CD14-positive monocyte (primary cell): ENCODE data around the gene IKZF3. TPM values are rescaled to one million over a fixed set of nuclear protein-coding genes. Genes with fewer than 3 reads are reported as not detected.
A peak's percentile ranks its signal among the peaks of the same experiment; 100 is the strongest.

Experiments
- DNase-seq, 3 donors: peaks; one replicate each; pipeline ENCODE4 v3.0.0-alpha.2; 2011 to 2022
- H2AFZ ChIP-seq: 2 replicates; pipeline ENCODE4 v1.6.0; 2012; ENCODE audit warnings: mild to moderate bottlenecking, low read depth, low read length, inconsistent platforms; ENCODE audit not compliant: insufficient read depth, poor library complexity, severe bottlenecking
- H3K27ac ChIP-seq, 2 donors: 1 replicate in 1 of 2; 2 replicates in 1 of 2; pipeline ENCODE4 v1.5.1; 2012 to 2013; ENCODE audit warnings: low read length in 2 of 2, control low read depth in 1 of 2, inconsistent platforms in 1 of 2, low read depth in 1 of 2, mild to moderate bottlenecking in 1 of 2
- H3K27me3 ChIP-seq, 2 donors: one replicate each; pipeline versions ENCODE4 v1.6.0 to v1.6.1; 2011 to 2013; ENCODE audit warnings: low read length in 2 of 2; ENCODE audit not compliant: control insufficient read depth in 2 of 2, insufficient read depth in 2 of 2
- H3K36me3 ChIP-seq, 2 donors: replicated peaks in 1 of 2; 1 replicate in 1 of 2; 2 replicates in 1 of 2; pipeline versions ENCODE4 v1.5.1 to v1.6.1; 2012 to 2013; ENCODE audit warnings: low read length in 2 of 2, control low read depth in 1 of 2, inconsistent platforms in 1 of 2, mild to moderate bottlenecking in 1 of 2; ENCODE audit not compliant: insufficient read depth in 2 of 2, control insufficient read depth in 1 of 2
- H3K4me1 ChIP-seq, 2 donors: 1 replicate in 1 of 2; 2 replicates in 1 of 2; pipeline versions ENCODE4 v1.5.1 to v1.6.1; 2012 to 2013; ENCODE audit warnings: low read length in 2 of 2, control low read depth in 1 of 2, inconsistent platforms in 1 of 2, mild to moderate bottlenecking in 1 of 2, moderate library complexity in 1 of 2; ENCODE audit not compliant: insufficient read depth in 2 of 2, control insufficient read depth in 1 of 2
- H3K4me2 ChIP-seq: replicated peaks from 2 replicates; pipeline ENCODE3; 2012; ENCODE audit warnings: low read length, moderate library complexity, mild to moderate bottlenecking; ENCODE audit not compliant: poor library complexity, severe bottlenecking; ENCODE audit errors: extremely low read depth
- H3K4me3 ChIP-seq, 3 experiments: fragments of 200-600 bp in 1 of 3; sonication (generic) in 1 of 3; replicated peaks in 1 of 3; 1 replicate in 2 of 3; 2 replicates in 1 of 3; pipeline ENCODE4 v1.5.1; 2011 to 2013; ENCODE audit warnings: low read length in 3 of 3, mild to moderate bottlenecking in 3 of 3, control low read depth in 2 of 3, low read depth in 2 of 3, inconsistent platforms in 1 of 3, moderate library complexity in 1 of 3
- H3K79me2 ChIP-seq: 2 replicates; pipeline ENCODE4 v1.6.0; 2012; ENCODE audit warnings: mild to moderate bottlenecking, control low read depth, inconsistent platforms, low read length, moderate library complexity; ENCODE audit not compliant: insufficient read depth
- H3K9ac ChIP-seq: 2 replicates; pipeline ENCODE4 v1.6.0; 2017; ENCODE audit warnings: low read length, mild to moderate bottlenecking; ENCODE audit not compliant: insufficient read depth, poor library complexity, severe bottlenecking
- H3K9me3 ChIP-seq, 2 donors: replicated peaks in 1 of 2; 1 replicate in 1 of 2; 2 replicates in 1 of 2; pipeline versions ENCODE4 v1.5.1 to v1.6.1; 2012 to 2013; ENCODE audit warnings: low read length in 2 of 2, control low read depth in 1 of 2; ENCODE audit not compliant: control insufficient read depth in 1 of 2, insufficient read depth in 1 of 2
- H4K20me1 ChIP-seq: 2 replicates; pipeline ENCODE4 v1.6.0; 2012; ENCODE audit warnings: mild to moderate bottlenecking, low read length, control low read depth, moderate library complexity; ENCODE audit not compliant: insufficient read depth
- H3K27ac Mint-ChIP-seq, 7 donors: one replicate each; pipeline ENCODE4 v1.8.0; 2020; ENCODE audit warnings: mild to moderate bottlenecking in 7 of 7, mixed read lengths in 7 of 7, moderate library complexity in 6 of 7, inconsistent platforms in 2 of 7
- H3K27me3 Mint-ChIP-seq, 3 donors: one replicate each; pipeline ENCODE4 v1.8.0; 2021 to 2022; ENCODE audit warnings: low read depth in 3 of 3, mild to moderate bottlenecking in 3 of 3, mixed read lengths in 3 of 3, moderate library complexity in 3 of 3, inconsistent platforms in 1 of 3
- H3K36me3 Mint-ChIP-seq, 2 donors: one replicate each; pipeline ENCODE4 v1.8.0; 2020; ENCODE audit warnings: mixed read lengths in 2 of 2, inconsistent platforms in 1 of 2, mild to moderate bottlenecking in 1 of 2
- H3K4me1 Mint-ChIP-seq: one replicate; pipeline ENCODE4 v1.8.0; 2020; ENCODE audit warnings: mild to moderate bottlenecking, mixed read lengths
- H3K4me3 Mint-ChIP-seq, 2 donors: one replicate each; pipeline ENCODE4 v1.8.0; 2020; ENCODE audit warnings: mild to moderate bottlenecking in 2 of 2, mixed read lengths in 2 of 2, moderate library complexity in 1 of 2
- H3K9me3 Mint-ChIP-seq, 7 donors: one replicate each; pipeline ENCODE4 v1.8.0; 2020 to 2022; ENCODE audit warnings: mixed read lengths in 7 of 7, mild to moderate bottlenecking in 6 of 7, moderate library complexity in 6 of 7, inconsistent platforms in 2 of 7
- WGBS: methylation state at CpG from one replicate; pipeline ENCODE4 v1.1.5; 2013; ENCODE audit warnings: missing lambda C conversion rate; ENCODE audit not compliant: insufficient coverage; 5-methylcytosine and 5-hydroxymethylcytosine counted together
- intact Hi-C, 2 donors: fragments of 100-400 bp; cut with micrococcal nuclease; formaldehyde crosslinking; loops; one replicate each; pipeline versions ENCODE4 v1.15.0 to v1.15.1; 2023
- polyA plus RNA-seq, 3 donors: library from polyadenylated mRNA; depleted of rRNA in 1 of 3; unstranded in 2 of 3; stranded (reverse) in 1 of 3; fragments of 300-500 nt in 2 of 3; fragments of >200 nt in 1 of 3; fragmentation: Illumina TruSeq in 2 of 3; gene quantifications; 1 replicate in 2 of 3; 2 replicates in 1 of 3; pipeline ENCODE4 v1.2.3, GENCODE V29; 2012 to 2021
- TF ChIP-seq, protein P1 (sequence below): fragments of 200-600 bp; IDR thresholded peaks from one replicate; pipeline ENCODE4 v1.8.0; 2022; ENCODE audit warnings: antibody characterized with exemption, mild to moderate bottlenecking

The IKZF3 gene
- polyA plus RNA-seq, 3 donors, result 0.05 to 0.15 (median 0.05) TPM

DNA sequence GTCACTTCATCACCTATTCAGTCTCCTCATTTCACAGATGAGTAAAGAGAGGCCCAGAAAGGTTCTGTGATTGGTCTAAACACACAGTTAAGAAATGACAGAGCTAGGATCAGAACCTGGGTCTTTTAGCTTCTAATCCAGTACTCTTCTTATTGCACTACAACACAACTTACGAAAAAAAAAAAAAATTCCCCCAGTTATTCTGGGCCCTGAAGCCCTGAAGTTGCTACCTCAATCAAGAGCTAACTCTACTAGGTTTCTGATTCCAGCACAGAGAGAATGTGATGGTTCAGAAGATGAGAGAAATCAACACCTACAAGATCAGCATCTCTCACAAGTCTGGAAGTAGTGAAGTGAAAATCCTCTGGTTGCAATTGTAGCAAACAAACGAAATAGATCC is 89.1 kb downstream of the IKZF3 start:
- Histone ChIP-seq H4K20me1 (no peaks in the 10 kb centered on the region), H2AFZ (no peak overlapping the region), H3K36me3 (no peaks in the 10 kb centered on the region), H3K4me2 (no peak overlapping the region), H3K27ac (no peak overlapping the region), H3K4me3 (no peak overlapping the region), H3K4me1 (no peaks in the 10 kb centered on the region), H3K79me2 (no peaks in the 10 kb centered on the region), H3K9me3 (no peaks in the 10 kb centered on the region), H3K9ac (no peak overlapping the region), H3K27me3 (peaks cover 36 to 55% of the 10 kb centered on the region in 2 donors)
- H3K27ac Mint-ChIP-seq, result peak overlapping the region in 1 of 7 donors; percentile 4
- H3K9me3 Mint-ChIP-seq, result no peaks in the 10 kb centered on the region
- H3K36me3 Mint-ChIP-seq, result peaks cover 0 to 2% of the 10 kb centered on the region in 2 donors
- DNase-seq, result no peak
- TF ChIP-seq, protein P1, sequence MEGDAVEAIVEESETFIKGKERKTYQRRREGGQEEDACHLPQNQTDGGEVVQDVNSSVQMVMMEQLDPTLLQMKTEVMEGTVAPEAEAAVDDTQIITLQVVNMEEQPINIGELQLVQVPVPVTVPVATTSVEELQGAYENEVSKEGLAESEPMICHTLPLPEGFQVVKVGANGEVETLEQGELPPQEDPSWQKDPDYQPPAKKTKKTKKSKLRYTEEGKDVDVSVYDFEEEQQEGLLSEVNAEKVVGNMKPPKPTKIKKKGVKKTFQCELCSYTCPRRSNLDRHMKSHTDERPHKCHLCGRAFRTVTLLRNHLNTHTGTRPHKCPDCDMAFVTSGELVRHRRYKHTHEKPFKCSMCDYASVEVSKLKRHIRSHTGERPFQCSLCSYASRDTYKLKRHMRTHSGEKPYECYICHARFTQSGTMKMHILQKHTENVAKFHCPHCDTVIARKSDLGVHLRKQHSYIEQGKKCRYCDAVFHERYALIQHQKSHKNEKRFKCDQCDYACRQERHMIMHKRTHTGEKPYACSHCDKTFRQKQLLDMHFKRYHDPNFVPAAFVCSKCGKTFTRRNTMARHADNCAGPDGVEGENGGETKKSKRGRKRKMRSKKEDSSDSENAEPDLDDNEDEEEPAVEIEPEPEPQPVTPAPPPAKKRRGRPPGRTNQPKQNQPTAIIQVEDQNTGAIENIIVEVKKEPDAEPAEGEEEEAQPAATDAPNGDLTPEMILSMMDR, result no peak
- H3K4me1 Mint-ChIP-seq, result peaks cover 9% of the 10 kb centered on the region
- H3K4me3 Mint-ChIP-seq, result no peak overlapping the region
- intact Hi-C loops, result no loop called here
- H3K27me3 Mint-ChIP-seq, result peaks cover 35 to 62% (median 44%) of the 10 kb centered on the region in 3 donors
- no CpG with 5 or more reads among the region's 2 CpGs for WGBS

DNA sequence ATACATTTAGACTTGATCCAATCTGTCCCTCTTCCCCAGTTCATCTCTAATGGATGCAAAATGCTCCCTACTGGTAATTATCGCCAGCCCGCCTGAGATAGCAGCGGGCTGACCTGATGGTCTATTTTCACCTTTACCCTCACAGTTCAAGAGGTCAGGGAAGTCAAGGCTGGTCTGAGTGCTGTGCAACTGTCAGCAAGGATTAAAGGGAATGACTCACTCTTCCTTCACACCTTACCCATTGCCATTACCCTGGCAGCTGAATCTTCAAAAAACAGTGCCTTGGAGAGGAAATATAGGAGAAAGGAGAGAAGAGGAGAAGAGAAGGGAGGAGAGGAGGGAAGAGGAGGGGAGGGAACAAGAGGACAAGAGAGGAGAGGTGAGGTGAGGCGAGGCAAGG is 90.1 kb downstream of the IKZF3 start:
- Histone ChIP-seq H4K20me1 (no peaks in the 10 kb centered on the region), H3K9me3 (no peaks in the 10 kb centered on the region), H3K4me2 (no peak overlapping the region), H3K4me3 (no peak overlapping the region), H3K36me3 (no peaks in the 10 kb centered on the region), H3K27me3 (peaks cover 38 to 55% of the 10 kb centered on the region in 2 donors), H3K27ac (no peak overlapping the region), H3K9ac (no peak overlapping the region), H2AFZ (no peak overlapping the region), H3K79me2 (no peaks in the 10 kb centered on the region), H3K4me1 (no peaks in the 10 kb centered on the region)
- peaks cover 9% of the 10 kb centered on the region for H3K4me1 Mint-ChIP-seq
- TF ChIP-seq, protein P1, result no peak
- H3K4me3 Mint-ChIP-seq, result peak overlapping the region in 1 of 2 donors; percentile 71
- DNase-seq, result no peak
- intact Hi-C loops, result no loop called here
- H3K36me3 Mint-ChIP-seq, result peaks cover 0 to 2% of the 10 kb centered on the region in 2 donors
- H3K27ac Mint-ChIP-seq, result peak overlapping the region in 1 of 7 donors; percentile 65
- 100% methylated on average over 1 of the region's 4 CpGs for WGBS
- H3K27me3 Mint-ChIP-seq, result peaks cover 30 to 56% (median 40%) of the 10 kb centered on the region in 3 donors
- H3K9me3 Mint-ChIP-seq, result no peaks in the 10 kb centered on the region
